HEK293 (cell line): ENCODE data around the gene NLGN1.

Source experiments
- CTCF ChIP-seq: fragments of 450-650 bp; formaldehyde crosslinking; IDR thresholded peaks from 2 replicates; pipeline ENCODE4 v1.5.1; 2016; ENCODE audit warnings: missing biosample characterization, missing genetic modification characterization
- TCF7L2 ChIP-seq: IDR thresholded peaks from 2 replicates; pipeline ENCODE4 v1.6.1; 2011; ENCODE audit warnings: low read depth, mild to moderate bottlenecking, inconsistent platforms, low read length, moderate library complexity, borderline replicate concordance
- ZBTB6 ChIP-seq: fragments of 450-650 bp; formaldehyde crosslinking; IDR thresholded peaks from 2 replicates; pipeline ENCODE4 v1.5.1; 2017; ENCODE audit warnings: missing biosample characterization, missing genetic modification characterization
- ZFP37 ChIP-seq: fragments of 450-650 bp; formaldehyde crosslinking; IDR thresholded peaks from 2 replicates; pipeline ENCODE4 v1.5.1; 2016; ENCODE audit warnings: missing biosample characterization, missing genetic modification characterization
- ZSCAN5A ChIP-seq: fragments of 450-650 bp; formaldehyde crosslinking; IDR thresholded peaks from 2 replicates; pipeline ENCODE4 v1.5.1; 2016; ENCODE audit warnings: missing biosample characterization, missing genetic modification characterization

DNA sequence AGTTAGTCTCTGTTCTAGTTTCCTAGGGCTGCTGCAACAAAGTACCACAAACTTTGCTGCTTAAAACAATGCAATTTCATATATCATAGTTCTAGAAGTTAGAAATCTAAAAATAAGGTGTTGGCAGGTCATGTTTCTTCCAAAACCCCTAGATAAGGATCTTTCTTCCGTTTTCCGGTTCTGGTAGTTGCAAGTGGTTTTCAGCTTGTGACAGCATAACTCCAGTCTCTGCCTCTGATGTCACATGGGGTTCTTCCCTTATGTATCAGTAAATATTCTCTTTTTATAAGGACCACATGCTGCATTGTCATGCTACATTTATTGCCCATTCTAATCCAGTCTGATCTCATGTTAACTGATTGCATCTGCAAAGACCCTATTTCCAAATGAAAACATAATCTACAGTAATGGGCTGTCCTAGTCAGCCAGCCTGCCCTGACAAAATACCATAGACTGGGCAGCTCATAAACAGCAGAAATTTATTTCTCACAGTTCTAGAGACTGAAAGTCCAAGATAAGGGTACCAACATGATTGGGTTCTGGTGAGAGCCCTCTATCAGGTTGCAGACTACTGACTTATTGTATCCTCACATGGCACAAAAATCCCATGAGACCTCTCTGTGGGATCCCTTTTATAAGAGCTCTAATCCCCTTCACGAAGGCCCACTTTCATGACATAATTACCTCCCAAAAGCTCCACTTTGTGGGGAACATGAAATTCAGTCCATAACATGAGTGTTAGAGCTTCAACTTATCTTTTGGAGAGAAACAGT lies 819.6 kb downstream of the NLGN1 start:
- TF ChIP-seq ZFP37, result no peak
- TF ChIP-seq ZSCAN5A (tag by site-specific recombination), result no peak
- TF ChIP-seq ZBTB6 (tag by site-specific recombination), result no peak
- no peak for TF ChIP-seq CTCF (tag by site-specific recombination)
- no peak for TF ChIP-seq TCF7L2
